Measurements from ENCODE around the gene MYEF2. TPM values are rescaled to one million over a fixed set of nuclear protein-coding genes. Genes with fewer than 3 reads are reported as not detected.

The MYEF2 gene
- total and polyA plus RNA-seq, 2 experiments from 2014 or later = 62.0 to 79.7 TPM

DNA sequence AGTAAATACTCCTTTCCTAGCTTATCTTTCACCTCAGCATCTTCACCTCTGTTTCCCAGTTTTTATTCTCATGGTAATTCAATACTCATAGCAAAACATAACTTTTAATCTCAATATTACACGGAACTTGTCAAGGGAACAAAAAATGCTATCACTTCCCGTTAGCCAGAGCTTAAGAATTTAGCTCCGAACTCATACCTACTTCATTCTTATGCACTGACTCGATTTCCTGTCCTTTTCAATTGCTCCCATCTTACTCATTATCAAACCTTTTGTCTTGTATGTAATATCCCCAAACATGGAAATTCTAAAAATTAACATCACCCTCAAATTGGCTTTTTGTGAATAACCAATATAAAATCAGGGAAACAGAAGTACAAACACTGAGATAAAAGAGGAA, 28.2 kb downstream of the MYEF2 start:
- Mint-ChIP-seq H3K27ac (peak overlapping the region; percentile 35), H3K4me3 (peak overlapping the region; percentile 14; the same call in 2 of the 3 replicates), H3K4me1 (peaks cover 22% of the 10 kb centered on the region), H3K36me3 (ENCODE audit: low read depth) (peaks cover 38% of the 10 kb centered on the region), H3K27me3 (ENCODE audit: insufficient read depth, low read depth, poor library complexity) (no peaks in the 10 kb centered on the region), H3K9me3 (no peaks in the 10 kb centered on the region)
- Histone ChIP-seq H3K9me2 (ENCODE audit: insufficient read depth) (no peaks in the 10 kb centered on the region), H3K4me3 (0 out of 2 replicates have a peak overlapping the region, but pooled peaks have one; percentile 2), H3K27me3 (ENCODE audit: insufficient read depth) (no peaks in the 10 kb centered on the region), H3K4me1 (ENCODE audit: insufficient read depth) (peaks cover 16% of the 10 kb centered on the region), H3K4me2 (peak overlapping the region; percentile 36), H4K20me1 (replicated peaks; ENCODE audit: insufficient read depth) (no peaks in the 10 kb centered on the region), H3K79me2 (replicated peaks; ENCODE audit: insufficient read depth) (no peaks in the 10 kb centered on the region), H2AFZ (no peak overlapping the region), H3F3A (replicated peaks; ENCODE audit: low read depth) (no peaks in the 10 kb centered on the region), H3K36me3 (ENCODE audit: insufficient read depth) (peaks cover 7% of the 10 kb centered on the region; the same call in 1 of the 2 replicates), H3K27ac (ENCODE audit: low read depth) (peak overlapping the region; percentile 45; the same call in 1 of the 2 replicates)
- ATAC-seq (no peak; the same call in 2 of the 3 replicates), DNase-seq (ENCODE audit: low spot score) (peak; percentile 31)
- TF ChIP-seq NANOG (IDR thresholded peaks at IDR 0.05; ENCODE audit: borderline replicate concordance) (peak; percentile 61; the same call in 1 of the 2 replicates), ZNF331 (CRISPR knock-in tag; IDR thresholded peaks at IDR 0.05; ENCODE audit: low read depth) (no peak)

DNA sequence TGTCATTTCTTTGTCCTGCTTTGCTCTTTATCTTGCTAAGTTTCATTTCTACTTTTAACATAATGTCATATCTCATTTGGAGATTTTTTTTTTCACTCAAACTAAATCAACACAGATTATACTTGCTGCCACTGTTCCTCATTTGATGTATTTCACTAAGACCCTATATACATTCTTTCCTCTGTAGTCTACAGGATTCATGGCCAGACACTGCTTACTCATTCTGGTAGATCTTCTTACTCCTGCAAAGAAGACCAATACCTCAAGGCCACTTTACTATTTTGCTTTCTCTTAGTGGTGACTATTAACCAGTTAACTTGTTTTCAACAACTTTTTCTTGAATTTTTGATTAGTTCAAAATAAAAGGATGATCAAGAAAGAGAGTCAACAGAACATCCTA, 30.7 kb downstream of the MYEF2 start:
- Histone ChIP-seq H3K4me2 (no peak overlapping the region), H3K9me2 (ENCODE audit: insufficient read depth) (no peaks in the 10 kb centered on the region), H3K4me3 (no peak overlapping the region), H3K27me3 (ENCODE audit: insufficient read depth) (no peaks in the 10 kb centered on the region), H3K79me2 (replicated peaks; ENCODE audit: insufficient read depth) (no peaks in the 10 kb centered on the region), H3F3A (replicated peaks; ENCODE audit: low read depth) (no peaks in the 10 kb centered on the region), H2AFZ (no peak overlapping the region), H4K20me1 (replicated peaks; ENCODE audit: insufficient read depth) (no peaks in the 10 kb centered on the region), H3K36me3 (ENCODE audit: insufficient read depth) (peaks cover 4% of the 10 kb centered on the region; the same call in 1 of the 2 replicates), H3K27ac (ENCODE audit: low read depth) (no peak overlapping the region), H3K4me1 (ENCODE audit: insufficient read depth) (peaks cover 16% of the 10 kb centered on the region)
- H3K27me3 Mint-ChIP-seq (ENCODE audit: insufficient read depth, low read depth, poor library complexity) = no peaks in the 10 kb centered on the region
- peak overlapping the region; percentile 25; the same call in 1 of the 2 replicates for H3K27ac Mint-ChIP-seq
- ATAC-seq (no peak), DNase-seq (ENCODE audit: low spot score) (no peak)
- H3K36me3 Mint-ChIP-seq (ENCODE audit: low read depth) = peaks cover 32% of the 10 kb centered on the region
- peaks cover 22% of the 10 kb centered on the region for H3K4me1 Mint-ChIP-seq
- no peak overlapping the region for H3K4me3 Mint-ChIP-seq
- H3K9me3 Mint-ChIP-seq = no peaks in the 10 kb centered on the region
- TF ChIP-seq EZH2phosphoT487 (IDR thresholded peaks at IDR 0.05; ENCODE audit: unreplicated experiment) (no peak), EZH2 (IDR thresholded peaks at IDR 0.05; ENCODE audit: low read depth, unreplicated experiment) (no peak), CREB1 (CRISPR knock-in tag; IDR thresholded peaks at IDR 0.05; ENCODE audit: low read depth) (no peak), POLR2AphosphoS5 (IDR thresholded peaks at IDR 0.05; ENCODE audit: low read depth) (no peak), ZNF114 (CRISPR knock-in tag; IDR thresholded peaks at IDR 0.05) (no peak), JUNB (IDR thresholded peaks at IDR 0.05; ENCODE audit: unreplicated experiment) (no peak), NANOG (IDR thresholded peaks at IDR 0.05; ENCODE audit: borderline replicate concordance) (no peak), ZNF331 (CRISPR knock-in tag; IDR thresholded peaks at IDR 0.05; ENCODE audit: low read depth) (no peak), STAT1 (IDR thresholded peaks at IDR 0.05; ENCODE audit: unreplicated experiment) (no peak)
- TF ChIP-seq, protein P1, sequence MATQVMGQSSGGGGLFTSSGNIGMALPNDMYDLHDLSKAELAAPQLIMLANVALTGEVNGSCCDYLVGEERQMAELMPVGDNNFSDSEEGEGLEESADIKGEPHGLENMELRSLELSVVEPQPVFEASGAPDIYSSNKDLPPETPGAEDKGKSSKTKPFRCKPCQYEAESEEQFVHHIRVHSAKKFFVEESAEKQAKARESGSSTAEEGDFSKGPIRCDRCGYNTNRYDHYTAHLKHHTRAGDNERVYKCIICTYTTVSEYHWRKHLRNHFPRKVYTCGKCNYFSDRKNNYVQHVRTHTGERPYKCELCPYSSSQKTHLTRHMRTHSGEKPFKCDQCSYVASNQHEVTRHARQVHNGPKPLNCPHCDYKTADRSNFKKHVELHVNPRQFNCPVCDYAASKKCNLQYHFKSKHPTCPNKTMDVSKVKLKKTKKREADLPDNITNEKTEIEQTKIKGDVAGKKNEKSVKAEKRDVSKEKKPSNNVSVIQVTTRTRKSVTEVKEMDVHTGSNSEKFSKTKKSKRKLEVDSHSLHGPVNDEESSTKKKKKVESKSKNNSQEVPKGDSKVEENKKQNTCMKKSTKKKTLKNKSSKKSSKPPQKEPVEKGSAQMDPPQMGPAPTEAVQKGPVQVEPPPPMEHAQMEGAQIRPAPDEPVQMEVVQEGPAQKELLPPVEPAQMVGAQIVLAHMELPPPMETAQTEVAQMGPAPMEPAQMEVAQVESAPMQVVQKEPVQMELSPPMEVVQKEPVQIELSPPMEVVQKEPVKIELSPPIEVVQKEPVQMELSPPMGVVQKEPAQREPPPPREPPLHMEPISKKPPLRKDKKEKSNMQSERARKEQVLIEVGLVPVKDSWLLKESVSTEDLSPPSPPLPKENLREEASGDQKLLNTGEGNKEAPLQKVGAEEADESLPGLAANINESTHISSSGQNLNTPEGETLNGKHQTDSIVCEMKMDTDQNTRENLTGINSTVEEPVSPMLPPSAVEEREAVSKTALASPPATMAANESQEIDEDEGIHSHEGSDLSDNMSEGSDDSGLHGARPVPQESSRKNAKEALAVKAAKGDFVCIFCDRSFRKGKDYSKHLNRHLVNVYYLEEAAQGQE (IDR thresholded peaks at IDR 0.05; ENCODE audit: unreplicated experiment) = no peak
- TF ChIP-seq, protein P2, sequence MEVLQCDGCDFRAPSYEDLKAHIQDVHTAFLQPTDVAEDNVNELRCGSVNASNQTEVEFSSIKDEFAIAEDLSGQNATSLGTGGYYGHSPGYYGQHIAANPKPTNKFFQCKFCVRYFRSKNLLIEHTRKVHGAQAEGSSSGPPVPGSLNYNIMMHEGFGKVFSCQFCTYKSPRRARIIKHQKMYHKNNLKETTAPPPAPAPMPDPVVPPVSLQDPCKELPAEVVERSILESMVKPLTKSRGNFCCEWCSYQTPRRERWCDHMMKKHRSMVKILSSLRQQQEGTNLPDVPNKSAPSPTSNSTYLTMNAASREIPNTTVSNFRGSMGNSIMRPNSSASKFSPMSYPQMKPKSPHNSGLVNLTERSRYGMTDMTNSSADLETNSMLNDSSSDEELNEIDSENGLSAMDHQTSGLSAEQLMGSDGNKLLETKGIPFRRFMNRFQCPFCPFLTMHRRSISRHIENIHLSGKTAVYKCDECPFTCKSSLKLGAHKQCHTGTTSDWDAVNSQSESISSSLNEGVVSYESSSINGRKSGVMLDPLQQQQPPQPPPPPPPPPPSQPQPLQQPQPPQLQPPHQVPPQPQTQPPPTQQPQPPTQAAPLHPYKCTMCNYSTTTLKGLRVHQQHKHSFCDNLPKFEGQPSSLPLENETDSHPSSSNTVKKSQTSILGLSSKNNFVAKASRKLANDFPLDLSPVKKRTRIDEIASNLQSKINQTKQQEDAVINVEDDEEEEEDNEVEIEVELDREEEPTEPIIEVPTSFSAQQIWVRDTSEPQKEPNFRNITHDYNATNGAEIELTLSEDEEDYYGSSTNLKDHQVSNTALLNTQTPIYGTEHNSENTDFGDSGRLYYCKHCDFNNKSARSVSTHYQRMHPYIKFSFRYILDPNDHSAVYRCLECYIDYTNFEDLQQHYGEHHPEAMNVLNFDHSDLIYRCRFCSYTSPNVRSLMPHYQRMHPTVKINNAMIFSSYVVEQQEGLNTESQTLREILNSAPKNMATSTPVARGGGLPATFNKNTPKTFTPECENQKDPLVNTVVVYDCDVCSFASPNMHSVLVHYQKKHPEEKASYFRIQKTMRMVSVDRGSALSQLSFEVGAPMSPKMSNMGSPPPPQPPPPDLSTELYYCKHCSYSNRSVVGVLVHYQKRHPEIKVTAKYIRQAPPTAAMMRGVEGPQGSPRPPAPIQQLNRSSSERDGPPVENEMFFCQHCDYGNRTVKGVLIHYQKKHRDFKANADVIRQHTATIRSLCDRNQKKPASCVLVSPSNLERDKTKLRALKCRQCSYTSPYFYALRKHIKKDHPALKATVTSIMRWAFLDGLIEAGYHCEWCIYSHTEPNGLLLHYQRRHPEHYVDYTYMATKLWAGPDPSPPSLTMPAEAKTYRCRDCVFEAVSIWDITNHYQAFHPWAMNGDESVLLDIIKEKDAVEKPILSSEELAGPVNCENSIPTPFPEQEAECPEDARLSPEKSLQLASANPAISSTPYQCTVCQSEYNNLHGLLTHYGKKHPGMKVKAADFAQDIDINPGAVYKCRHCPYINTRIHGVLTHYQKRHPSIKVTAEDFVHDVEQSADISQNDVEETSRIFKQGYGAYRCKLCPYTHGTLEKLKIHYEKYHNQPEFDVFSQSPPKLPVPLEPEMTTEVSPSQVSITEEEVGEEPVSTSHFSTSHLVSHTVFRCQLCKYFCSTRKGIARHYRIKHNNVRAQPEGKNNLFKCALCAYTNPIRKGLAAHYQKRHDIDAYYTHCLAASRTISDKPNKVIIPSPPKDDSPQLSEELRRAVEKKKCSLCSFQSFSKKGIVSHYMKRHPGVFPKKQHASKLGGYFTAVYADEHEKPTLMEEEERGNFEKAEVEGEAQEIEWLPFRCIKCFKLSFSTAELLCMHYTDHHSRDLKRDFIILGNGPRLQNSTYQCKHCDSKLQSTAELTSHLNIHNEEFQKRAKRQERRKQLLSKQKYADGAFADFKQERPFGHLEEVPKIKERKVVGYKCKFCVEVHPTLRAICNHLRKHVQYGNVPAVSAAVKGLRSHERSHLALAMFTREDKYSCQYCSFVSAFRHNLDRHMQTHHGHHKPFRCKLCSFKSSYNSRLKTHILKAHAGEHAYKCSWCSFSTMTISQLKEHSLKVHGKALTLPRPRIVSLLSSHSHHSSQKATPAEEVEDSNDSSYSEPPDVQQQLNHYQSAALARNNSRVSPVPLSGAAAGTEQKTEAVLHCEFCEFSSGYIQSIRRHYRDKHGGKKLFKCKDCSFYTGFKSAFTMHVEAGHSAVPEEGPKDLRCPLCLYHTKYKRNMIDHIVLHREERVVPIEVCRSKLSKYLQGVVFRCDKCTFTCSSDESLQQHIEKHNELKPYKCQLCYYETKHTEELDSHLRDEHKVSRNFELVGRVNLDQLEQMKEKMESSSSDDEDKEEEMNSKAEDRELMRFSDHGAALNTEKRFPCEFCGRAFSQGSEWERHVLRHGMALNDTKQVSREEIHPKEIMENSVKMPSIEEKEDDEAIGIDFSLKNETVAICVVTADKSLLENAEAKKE (CRISPR knock-in tag; IDR thresholded peaks at IDR 0.05) = no peak
- TF ChIP-seq, protein P3, sequence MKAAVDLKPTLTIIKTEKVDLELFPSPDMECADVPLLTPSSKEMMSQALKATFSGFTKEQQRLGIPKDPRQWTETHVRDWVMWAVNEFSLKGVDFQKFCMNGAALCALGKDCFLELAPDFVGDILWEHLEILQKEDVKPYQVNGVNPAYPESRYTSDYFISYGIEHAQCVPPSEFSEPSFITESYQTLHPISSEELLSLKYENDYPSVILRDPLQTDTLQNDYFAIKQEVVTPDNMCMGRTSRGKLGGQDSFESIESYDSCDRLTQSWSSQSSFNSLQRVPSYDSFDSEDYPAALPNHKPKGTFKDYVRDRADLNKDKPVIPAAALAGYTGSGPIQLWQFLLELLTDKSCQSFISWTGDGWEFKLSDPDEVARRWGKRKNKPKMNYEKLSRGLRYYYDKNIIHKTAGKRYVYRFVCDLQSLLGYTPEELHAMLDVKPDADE (IDR thresholded peaks at IDR 0.05) = no peak

Measured in GM23338 (cell line).